ENCODE measurements around the gene EMC10. TPM values are rescaled to one million over a fixed set of nuclear protein-coding genes. Genes with fewer than 3 reads are reported as not detected.
"Not testable (repeated sequence)": the region's sequence is repeated elsewhere in the genome, so short reads cannot be mapped to it uniquely, and the experiment has no call there.

EMC10 gene
- total RNA-seq, 4 donors from 2014 or later: 48.5 to 79.4 (median 59.7) TPM

DNA sequence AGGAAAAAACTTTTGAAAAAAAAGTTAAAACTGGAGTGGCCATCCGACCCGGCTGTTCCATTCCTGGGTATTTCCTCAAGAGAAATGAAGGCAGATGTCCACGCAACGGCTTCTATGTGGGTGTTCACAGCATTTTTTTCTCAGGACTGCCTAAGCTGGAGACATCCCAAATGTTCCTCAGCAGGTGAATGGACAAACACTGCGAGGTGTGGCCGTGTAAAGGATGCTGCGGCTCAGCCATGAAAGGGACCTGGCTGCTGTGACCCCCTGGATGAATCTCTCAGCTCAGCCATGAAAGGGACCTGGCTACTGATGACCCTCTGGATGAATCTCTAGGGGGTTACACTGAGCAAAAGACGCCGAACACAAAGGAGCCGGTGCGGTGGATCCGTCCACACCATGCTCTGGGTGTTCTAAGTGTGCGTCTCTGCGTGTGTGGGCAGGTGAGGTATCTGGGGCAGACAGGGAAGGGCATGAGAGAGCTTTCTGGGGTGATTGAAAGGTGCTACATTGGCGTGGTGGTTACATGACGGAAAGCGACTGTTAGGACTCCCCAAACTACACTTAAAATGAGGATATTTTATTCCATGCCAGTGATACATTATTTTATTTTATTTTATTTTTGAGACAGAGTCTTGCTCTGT lies 44.6 kb downstream of the EMC10 start:
- no peak overlapping the region for H3K27ac ChIP-seq
- no peak for TF ChIP-seq EP300 (IDR thresholded peaks at IDR 0.05)
- no peak for TF ChIP-seq POLR2A (IDR thresholded peaks at IDR 0.05)
- TF ChIP-seq, protein P1, sequence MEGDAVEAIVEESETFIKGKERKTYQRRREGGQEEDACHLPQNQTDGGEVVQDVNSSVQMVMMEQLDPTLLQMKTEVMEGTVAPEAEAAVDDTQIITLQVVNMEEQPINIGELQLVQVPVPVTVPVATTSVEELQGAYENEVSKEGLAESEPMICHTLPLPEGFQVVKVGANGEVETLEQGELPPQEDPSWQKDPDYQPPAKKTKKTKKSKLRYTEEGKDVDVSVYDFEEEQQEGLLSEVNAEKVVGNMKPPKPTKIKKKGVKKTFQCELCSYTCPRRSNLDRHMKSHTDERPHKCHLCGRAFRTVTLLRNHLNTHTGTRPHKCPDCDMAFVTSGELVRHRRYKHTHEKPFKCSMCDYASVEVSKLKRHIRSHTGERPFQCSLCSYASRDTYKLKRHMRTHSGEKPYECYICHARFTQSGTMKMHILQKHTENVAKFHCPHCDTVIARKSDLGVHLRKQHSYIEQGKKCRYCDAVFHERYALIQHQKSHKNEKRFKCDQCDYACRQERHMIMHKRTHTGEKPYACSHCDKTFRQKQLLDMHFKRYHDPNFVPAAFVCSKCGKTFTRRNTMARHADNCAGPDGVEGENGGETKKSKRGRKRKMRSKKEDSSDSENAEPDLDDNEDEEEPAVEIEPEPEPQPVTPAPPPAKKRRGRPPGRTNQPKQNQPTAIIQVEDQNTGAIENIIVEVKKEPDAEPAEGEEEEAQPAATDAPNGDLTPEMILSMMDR (IDR thresholded peaks at IDR 0.05): no peak
- DNase-seq (ENCODE audit: low spot score in 2 of 2): no peak

DNA sequence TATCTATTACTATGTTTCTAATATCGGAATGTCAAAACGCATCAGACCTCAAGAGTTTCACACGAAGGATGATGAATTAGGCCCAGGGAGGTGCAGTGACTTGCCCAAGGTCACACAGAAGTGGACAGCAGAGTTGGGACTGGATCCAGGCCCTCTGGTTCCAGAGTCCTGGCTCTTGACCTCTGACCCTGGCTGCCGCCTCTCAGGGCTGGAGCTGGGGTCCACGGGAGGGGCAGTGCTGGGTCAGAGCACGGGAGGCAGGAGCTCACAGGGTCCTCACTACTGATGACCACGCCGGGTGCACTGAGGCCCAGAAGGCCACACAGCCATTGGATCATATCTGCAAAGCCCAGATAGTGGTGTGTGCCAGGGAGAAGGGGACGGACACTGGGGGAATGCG lies 46.6 kb downstream of the EMC10 start:
- 78 to 80% methylated on average over 9 to 10 of the region's 10 CpGs for WGBS, 2 donors

More for the DNA sequence above, 44.6 kb downstream of the EMC10 start:
- Histone ChIP-seq H3K4me1 (no peaks in the 10 kb centered on the region), H3K4me3 (no peak overlapping the region), H3K36me3 (no peaks in the 10 kb centered on the region), H3K9me3 (no peaks in the 10 kb centered on the region), H3K27me3 (no peaks in the 10 kb centered on the region)
- WGBS, 2 donors: 79 to 83% methylated on average over 17 of the region's 17 CpGs

DNA sequence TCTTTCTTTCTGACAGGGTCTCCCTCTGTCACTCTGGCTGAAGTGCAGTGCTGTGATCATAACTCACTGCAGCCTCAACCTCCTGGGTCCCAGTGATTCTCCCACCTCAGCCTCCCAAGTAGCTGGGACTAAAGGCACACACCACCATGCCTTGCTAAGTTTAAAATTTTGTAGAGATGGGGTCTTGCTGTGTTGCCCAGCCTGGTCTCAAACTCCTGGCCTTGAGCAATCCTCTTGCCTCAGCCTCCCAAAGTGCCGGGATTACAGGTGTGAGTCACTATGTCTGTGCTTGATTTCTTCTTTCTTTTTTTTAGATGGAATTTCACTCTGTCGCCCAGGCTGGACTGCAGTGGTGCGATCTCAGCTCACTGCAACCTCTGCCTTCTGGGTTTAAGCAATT lies 51.7 kb downstream of the EMC10 start:
- H3K27ac ChIP-seq; H3K36me3 ChIP-seq; H3K4me3 ChIP-seq; DNase-seq (ENCODE audit: low spot score in 2 of 2); H3K27me3 ChIP-seq; H3K4me1 ChIP-seq: not testable (repeated sequence)
- 94 to 100% methylated on average over 3 of the region's 3 CpGs for WGBS, 2 donors
- H3K9me3 ChIP-seq: peaks cover 0 to 16% (median 0%) of the 10 kb centered on the region in 4 donors

More for the DNA sequence above, 46.6 kb downstream of the EMC10 start:
- Histone ChIP-seq H3K27ac (no peak overlapping the region), H3K9me3 (no peaks in the 10 kb centered on the region), H3K4me1 (no peaks in the 10 kb centered on the region), H3K4me3 (no peak overlapping the region), H3K36me3 (no peaks in the 10 kb centered on the region), H3K27me3 (no peaks in the 10 kb centered on the region)
- TF ChIP-seq, protein P1 (IDR thresholded peaks at IDR 0.05): no peak
- TF ChIP-seq POLR2A (IDR thresholded peaks at IDR 0.05) (no peak), EP300 (IDR thresholded peaks at IDR 0.05) (no peak)
- DNase-seq (ENCODE audit: low spot score in 2 of 2): no peak

DNA sequence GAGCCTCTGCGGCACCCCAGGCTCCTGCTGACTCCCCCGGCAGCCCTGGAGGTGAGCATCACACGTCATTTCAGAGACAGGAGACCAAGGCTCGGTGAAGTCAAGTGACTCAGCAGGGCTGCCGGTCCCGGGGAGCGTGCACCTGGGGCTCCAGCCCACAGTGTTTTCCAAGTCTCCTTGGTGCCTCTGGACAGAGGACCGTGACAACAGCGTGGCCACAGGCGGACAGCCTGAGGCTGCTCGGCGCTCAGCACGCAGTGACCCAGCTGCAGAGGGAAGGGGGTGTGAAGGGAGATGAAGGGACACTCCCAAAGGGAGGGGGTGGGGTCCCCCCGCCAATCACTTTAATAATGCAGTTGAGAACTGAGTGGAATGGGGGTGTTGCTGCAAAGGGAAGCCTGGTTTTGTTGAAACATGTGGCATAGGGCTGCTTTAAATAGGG lies 54.9 kb downstream of the EMC10 start:
- no peak overlapping the region for H3K4me3 ChIP-seq
- 78 to 90% methylated on average over 5 to 13 of the region's 14 CpGs for WGBS, 2 donors
- DNase-seq (ENCODE audit: low spot score in 2 of 2): no peak
- no peaks in the 10 kb centered on the region for H3K36me3 ChIP-seq
- no peak overlapping the region for H3K27ac ChIP-seq
- TF ChIP-seq, protein P1 (IDR thresholded peaks at IDR 0.05): no peak
- TF ChIP-seq POLR2A (IDR thresholded peaks at IDR 0.05) (no peak), EP300 (IDR thresholded peaks at IDR 0.05) (no peak)
- no peaks in the 10 kb centered on the region for H3K27me3 ChIP-seq
- no peaks in the 10 kb centered on the region for H3K4me1 ChIP-seq
- H3K9me3 ChIP-seq: peaks cover 0 to 30% (median 0%) of the 10 kb centered on the region in 4 donors

DNA sequence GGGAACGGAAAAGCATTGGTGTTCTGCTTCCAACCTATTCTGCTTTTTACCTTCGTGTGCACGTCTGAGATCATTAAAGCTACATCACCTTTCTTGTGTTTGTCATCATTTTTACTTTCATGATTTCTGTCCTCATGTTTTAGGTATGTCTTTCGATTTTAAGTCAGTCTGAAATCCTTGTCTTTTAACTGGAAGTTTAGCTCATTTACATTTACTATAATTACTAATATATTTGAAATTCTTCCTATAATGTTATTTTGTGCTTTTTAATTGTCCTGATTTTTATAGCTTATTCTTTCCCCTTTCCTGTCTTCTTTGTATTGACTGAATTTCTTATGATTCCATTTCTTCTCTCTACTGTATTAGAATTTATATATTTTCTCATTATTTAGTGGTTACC lies 56.6 kb downstream of the EMC10 start:
- H3K27ac ChIP-seq: no peak overlapping the region
- WGBS, 2 donors: 94 to 97% methylated on average over 4 of the region's 4 CpGs
- no peak overlapping the region for H3K4me3 ChIP-seq
- H3K9me3 ChIP-seq: peaks cover 0 to 30% (median 0%) of the 10 kb centered on the region in 4 donors
- no peaks in the 10 kb centered on the region for H3K27me3 ChIP-seq
- TF ChIP-seq, protein P1 (IDR thresholded peaks at IDR 0.05): no peak
- TF ChIP-seq EP300 (IDR thresholded peaks at IDR 0.05) (no peak), POLR2A (IDR thresholded peaks at IDR 0.05) (no peak)
- H3K4me1 ChIP-seq: no peaks in the 10 kb centered on the region
- no peak for DNase-seq (ENCODE audit: low spot score in 2 of 2)
- no peaks in the 10 kb centered on the region for H3K36me3 ChIP-seq
